PC-3 (cell line): ENCODE measurements around the gene AQP2. TPM values are rescaled to one million over a fixed set of nuclear protein-coding genes. Genes with fewer than 3 reads are reported as not detected.

Experiments
- ATAC-seq: fragments of 200-7000 bp; cut with Tn5 transposase; 2 replicates; pipeline ENCODE4 v1.9.1; 2020; ENCODE audit warnings: mild to moderate bottlenecking, moderate library complexity
- BruUV-seq: library from RNA; stranded (reverse); fragments of 400-500 nt; replicated peaks from 2 replicates; lab custom pipeline; 2021; lab: Mats Ljungman, UMichigan
- CTCF ChIA-PET: fragments of 300-600 bp; sonication (Branson Sonifier 250); formaldehyde crosslinking; loops from one replicate; lab custom pipeline; 2022; ENCODE audit warnings: antibody characterized with exemption; lab: Charles Lee
- POLR2A ChIA-PET: fragments of 300-600 bp; sonication (Branson Sonifier 250); formaldehyde crosslinking; loops from one replicate; lab custom pipeline; 2022; ENCODE audit warnings: antibody characterized with exemption; ENCODE audit not compliant: unreplicated experiment; lab: Charles Lee
- DNase-seq: peaks from one replicate; pipeline ENCODE4 v3.0.0-alpha.2; 2015
- H2AFZ ChIP-seq: fragments of 300-600 bp; sonication (generic); 2 replicates; pipeline ENCODE4 v1.6.0; 2016; ENCODE audit warnings: antibody characterized with exemption, low read length
- H3F3A ChIP-seq: fragments of 300-600 bp; sonication (generic); one replicate; pipeline ENCODE4 v1.6.0; 2017; ENCODE audit warnings: antibody characterized with exemption, low read length, control low read depth, mild to moderate bottlenecking; ENCODE audit not compliant: unreplicated experiment
- H3K27ac ChIP-seq: fragments of 300-600 bp; sonication (generic); 2 replicates; pipeline ENCODE4 v1.5.1; 2016; ENCODE audit warnings: mild to moderate bottlenecking, low read length
- H3K27me3 ChIP-seq: fragments of 300-600 bp; sonication (generic); 2 replicates; pipeline ENCODE4 v1.6.1; 2016; ENCODE audit warnings: low read length, mixed read lengths
- H3K36me3 ChIP-seq: fragments of 300-600 bp; sonication (generic); 2 replicates; pipeline ENCODE4 v1.6.1; 2016; ENCODE audit warnings: low read depth, mixed run types, low read length, mixed read lengths
- H3K4me1 ChIP-seq: fragments of 300-600 bp; sonication (generic); 2 replicates; pipeline ENCODE4 v1.5.1; 2016; ENCODE audit warnings: low read length; ENCODE audit not compliant: insufficient read depth
- H3K4me2 ChIP-seq: fragments of 300-600 bp; sonication (generic); 2 replicates; pipeline ENCODE4 v1.6.0; 2016; ENCODE audit warnings: low read length
- H3K4me3 ChIP-seq: fragments of 300-600 bp; sonication (generic); 2 replicates; pipeline ENCODE4 v1.5.1; 2016; ENCODE audit warnings: mild to moderate bottlenecking, low read length, mixed read lengths
- H3K79me2 ChIP-seq: fragments of 300-600 bp; sonication (generic); 2 replicates; pipeline ENCODE4 v1.6.1; 2017; ENCODE audit warnings: low read length, mixed read lengths
- H3K9ac ChIP-seq: fragments of 300-600 bp; sonication (generic); 2 replicates; pipeline ENCODE4 v1.6.0; 2016; ENCODE audit warnings: mild to moderate bottlenecking, low read length
- H3K9me2 ChIP-seq: fragments of 300-600 bp; sonication (generic); replicated peaks from 2 replicates; pipeline ENCODE4 v1.6.1; 2016; ENCODE audit warnings: mixed run types, low read length, mixed read lengths
- H3K9me3 ChIP-seq: fragments of 300-600 bp; sonication (generic); 2 replicates; pipeline ENCODE4 v1.6.1; 2016; ENCODE audit warnings: low read length, mixed read lengths
- H4K20me1 ChIP-seq: fragments of 300-600 bp; sonication (generic); 2 replicates; pipeline ENCODE4 v1.6.1; 2016; ENCODE audit warnings: low read length, mixed read lengths
- EZH2 ChIP-seq: fragments of 300-600 bp; sonication (generic); IDR thresholded peaks from one replicate; pipeline ENCODE4 v1.6.1; 2017; ENCODE audit warnings: antibody characterized with exemption, mild to moderate bottlenecking, low read length; ENCODE audit not compliant: unreplicated experiment
- EZH2phosphoT487 ChIP-seq: fragments of 300-600 bp; sonication (generic); IDR thresholded peaks from 2 replicates; pipeline ENCODE4 v1.6.1; 2018; ENCODE audit warnings: mild to moderate bottlenecking, antibody characterized with exemption, low read length, borderline replicate concordance
- intact Hi-C: fragments of 100-400 bp; cut with micrococcal nuclease; formaldehyde crosslinking; loops from 2 replicates; pipeline ENCODE4 v1.9.0; 2023
- total RNA-seq: library from RNA; depleted of rRNA; stranded (reverse); fragments of >200 nt; gene quantifications from 2 replicates; pipeline ENCODE4 v1.2.3, GENCODE V29; 2014
- TF ChIP-seq, protein P1 (sequence below): fragments of 300-600 bp; sonication (generic); conservative IDR thresholded peaks from 2 replicates; pipeline ENCODE4 v1.5.1; 2017; ENCODE audit warnings: antibody characterized with exemption, low read depth, mild to moderate bottlenecking, low read length

AQP2 gene
- total RNA-seq, 1 experiment from 2014 or later = not detected

- TF ChIP-seq EZH2 (no peak), EZH2phosphoT487 (no peak)
- intact Hi-C loops = loop anchor here (10.0 kb wide), 2 partner anchors 101 to 191 kb away; no protein-coding TSS in a partner anchor
- Histone ChIP-seq H3K9me2 (no peaks in the 10 kb centered on the region), H3K9me3 (no peaks in the 10 kb centered on the region), H3K4me3 (no peak overlapping the region), H3K27me3 (no peaks in the 10 kb centered on the region), H3K4me2 (no peak overlapping the region), H3F3A (no peaks in the 10 kb centered on the region), H3K9ac (no peak overlapping the region), H3K4me1 (peaks cover 18% of the 10 kb centered on the region), H4K20me1 (no peaks in the 10 kb centered on the region), H2AFZ (no peak overlapping the region), H3K36me3 (no peaks in the 10 kb centered on the region), H3K27ac (no peak overlapping the region), H3K79me2 (no peaks in the 10 kb centered on the region)
- POLR2A ChIA-PET = no interaction called here
- BruUV-seq = no TSS peak
- DNase-seq (no peak), ATAC-seq (no peak)
- CTCF ChIA-PET = interaction anchor here (1.0 to 2.7 kb wide), 2 partner anchors 20 to 105 kb away, joined by 3 to 38 read pairs; no protein-coding TSS in a partner anchor
These were observed 15.3 kb downstream of the AQP2 start for GRCh38 chr12:49965836-49966235.

- H3K27me3 ChIP-seq = no peaks in the 10 kb centered on the region
- ATAC-seq (no peak), DNase-seq (no peak)
- H4K20me1 ChIP-seq = no peaks in the 10 kb centered on the region
- no peak overlapping the region for H3K27ac ChIP-seq
- H3K4me3 ChIP-seq = peak overlapping the region; percentile 65; the same call in 1 of the 2 replicates
- no peaks in the 10 kb centered on the region for H3K36me3 ChIP-seq
- peak overlapping the region; percentile 95 for H3K4me2 ChIP-seq
- intact Hi-C loops = loop anchor here (1.0 to 10.0 kb wide), 4 partner anchors 90 to 192 kb away; no protein-coding TSS in a partner anchor
- H3K9me2 ChIP-seq = no peaks in the 10 kb centered on the region
- H3K4me1 ChIP-seq = peaks cover 18% of the 10 kb centered on the region
- no peaks in the 10 kb centered on the region for H3K9me3 ChIP-seq
- no peak for TF ChIP-seq EZH2phosphoT487
- H3K79me2 ChIP-seq = no peaks in the 10 kb centered on the region
- no peak overlapping the region for H2AFZ ChIP-seq
- no peaks in the 10 kb centered on the region for H3F3A ChIP-seq
- H3K9ac ChIP-seq = no peak overlapping the region
- CTCF ChIA-PET = interaction anchor here (0.7 to 2.7 kb wide), 7 partner anchors 21 to 118 kb away, joined by 3 to 38 read pairs (median 5); partner anchors contain the start of gene SMARCD1
- BruUV-seq = no TSS peak
- POLR2A ChIA-PET = no interaction called here
These were observed 16.0 kb downstream of the AQP2 start for GRCh38 chr12:49966511-49967041.

DNA sequence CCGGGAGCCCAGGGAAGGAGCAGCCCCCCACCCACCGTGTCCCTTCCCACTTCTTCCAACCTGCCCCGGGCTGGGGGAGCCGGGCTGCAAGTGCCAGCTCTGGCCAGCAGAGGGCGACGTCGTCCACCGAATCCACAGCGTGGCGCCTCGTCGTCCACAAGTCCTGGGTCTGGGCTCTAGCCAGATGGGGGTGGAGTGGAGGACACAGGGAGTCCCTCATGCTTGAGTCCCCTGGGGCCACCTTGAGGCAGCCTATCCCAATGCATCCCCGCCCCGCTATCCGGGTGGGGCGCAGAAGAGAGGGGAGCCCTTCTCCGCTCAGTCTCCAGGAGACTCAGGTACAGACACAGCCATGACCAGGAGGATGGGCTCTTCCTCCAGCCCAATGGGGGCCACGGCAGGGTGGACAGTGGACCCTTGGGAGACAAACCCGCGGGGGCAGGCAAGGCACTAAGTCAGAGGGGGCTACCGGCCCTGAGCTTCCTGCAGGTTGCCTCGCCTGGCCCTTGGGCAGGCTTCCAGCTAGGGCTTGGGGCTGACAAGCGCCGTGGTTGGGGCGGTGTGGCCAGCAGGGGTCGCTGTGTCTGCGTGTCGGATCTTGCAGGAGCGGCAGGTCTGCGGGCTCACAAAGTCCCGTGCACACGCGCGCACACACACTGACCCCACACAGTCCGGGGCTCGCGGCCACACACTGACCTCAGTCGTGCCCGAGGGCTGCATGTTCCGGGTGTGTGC lies 16.7 kb downstream of the AQP2 start:
- Histone ChIP-seq H3F3A (no peaks in the 10 kb centered on the region), H3K9me3 (no peaks in the 10 kb centered on the region), H3K9me2 (no peaks in the 10 kb centered on the region), H3K27ac (no peak overlapping the region), H3K27me3 (no peaks in the 10 kb centered on the region), H3K4me2 (peak overlapping the region; percentile 95), H3K9ac (peak overlapping the region; percentile 37; the same call in 1 of the 2 replicates), H2AFZ (peak overlapping the region; percentile 98), H3K36me3 (no peaks in the 10 kb centered on the region), H3K4me1 (peaks cover 18% of the 10 kb centered on the region), H3K79me2 (no peaks in the 10 kb centered on the region), H4K20me1 (no peaks in the 10 kb centered on the region), H3K4me3 (peak overlapping the region; percentile 65)
- no TSS peak for BruUV-seq
- DNase-seq (peak; percentile 82), ATAC-seq (peak; percentile 62)
- TF ChIP-seq, protein P1, sequence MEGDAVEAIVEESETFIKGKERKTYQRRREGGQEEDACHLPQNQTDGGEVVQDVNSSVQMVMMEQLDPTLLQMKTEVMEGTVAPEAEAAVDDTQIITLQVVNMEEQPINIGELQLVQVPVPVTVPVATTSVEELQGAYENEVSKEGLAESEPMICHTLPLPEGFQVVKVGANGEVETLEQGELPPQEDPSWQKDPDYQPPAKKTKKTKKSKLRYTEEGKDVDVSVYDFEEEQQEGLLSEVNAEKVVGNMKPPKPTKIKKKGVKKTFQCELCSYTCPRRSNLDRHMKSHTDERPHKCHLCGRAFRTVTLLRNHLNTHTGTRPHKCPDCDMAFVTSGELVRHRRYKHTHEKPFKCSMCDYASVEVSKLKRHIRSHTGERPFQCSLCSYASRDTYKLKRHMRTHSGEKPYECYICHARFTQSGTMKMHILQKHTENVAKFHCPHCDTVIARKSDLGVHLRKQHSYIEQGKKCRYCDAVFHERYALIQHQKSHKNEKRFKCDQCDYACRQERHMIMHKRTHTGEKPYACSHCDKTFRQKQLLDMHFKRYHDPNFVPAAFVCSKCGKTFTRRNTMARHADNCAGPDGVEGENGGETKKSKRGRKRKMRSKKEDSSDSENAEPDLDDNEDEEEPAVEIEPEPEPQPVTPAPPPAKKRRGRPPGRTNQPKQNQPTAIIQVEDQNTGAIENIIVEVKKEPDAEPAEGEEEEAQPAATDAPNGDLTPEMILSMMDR = peak; percentile 81
- no peak for TF ChIP-seq EZH2phosphoT487
- intact Hi-C loops = loop anchor here (1.0 to 10.0 kb wide), 4 partner anchors 89 to 192 kb away; no protein-coding TSS in a partner anchor
- ChIA-PET CTCF (interaction anchor here (0.5 to 2.7 kb wide), 9 partner anchors 8 to 344 kb away, joined by 3 to 38 read pairs (median 5); partner anchors contain the start of genes PRPF40B and SMARCD1), POLR2A (interaction anchor here (0.6 kb wide), 1 partner anchor 39 kb away, joined by 3 read pairs; no protein-coding TSS in a partner anchor)
